DOHH2 (cell line): ENCODE measurements around the gene HEBP2.

Experiments used
- H3F3A ChIP-seq: fragments of 200-600 bp; sonication (generic), shearing (Covaris generic); 2 replicates; pipeline ENCODE4 v1.6.0; 2016; ENCODE audit warnings: antibody characterized with exemption, mild to moderate bottlenecking; ENCODE audit not compliant: control insufficient read depth, insufficient read depth
- H3K27ac ChIP-seq: fragments of 200-600 bp; sonication (generic); 2 replicates; pipeline ENCODE4 v1.5.1; 2014; ENCODE audit warnings: low read depth, mild to moderate bottlenecking, low read length, moderate library complexity
- H3K27me3 ChIP-seq: fragments of 200-600 bp; sonication (generic); 2 replicates; pipeline ENCODE4 v1.6.1; 2014; ENCODE audit warnings: mild to moderate bottlenecking, low read length, mixed read lengths; ENCODE audit not compliant: control insufficient read depth
- H3K36me3 ChIP-seq: fragments of 200-600 bp; sonication (generic); 2 replicates; pipeline ENCODE4 v1.6.1; 2014; ENCODE audit warnings: mild to moderate bottlenecking, low read length, moderate library complexity, mixed read lengths; ENCODE audit not compliant: control insufficient read depth
- H3K4me1 ChIP-seq: fragments of 200-600 bp; sonication (generic); 2 replicates; pipeline ENCODE4 v1.6.1; 2014; ENCODE audit warnings: mild to moderate bottlenecking, low read length, mixed read lengths; ENCODE audit not compliant: control insufficient read depth
- H3K4me2 ChIP-seq: fragments of 200-600 bp; sonication (generic); 2 replicates; pipeline ENCODE4 v1.6.0; 2014; ENCODE audit warnings: mild to moderate bottlenecking, low read length, moderate library complexity
- H3K4me3 ChIP-seq: fragments of 200-600 bp; sonication (generic); 2 replicates; pipeline ENCODE4 v1.5.1; 2014; ENCODE audit warnings: mild to moderate bottlenecking, low read length, mixed read lengths
- H3K79me2 ChIP-seq: fragments of 200-600 bp; sonication (generic); 2 replicates; pipeline ENCODE4 v1.6.1; 2014; ENCODE audit warnings: mild to moderate bottlenecking, low read length, mixed read lengths; ENCODE audit not compliant: control insufficient read depth
- H3K9me2 ChIP-seq: fragments of 200-600 bp; sonication (generic); replicated peaks from 2 replicates; pipeline ENCODE4 v1.6.1; 2014; ENCODE audit warnings: mild to moderate bottlenecking, low read length, mixed read lengths; ENCODE audit not compliant: control insufficient read depth
- H3K9me3 ChIP-seq: fragments of 200-600 bp; sonication (generic); 2 replicates; pipeline ENCODE4 v1.6.1; 2014; ENCODE audit warnings: antibody characterized with exemption, low read length, mixed read lengths; ENCODE audit not compliant: control insufficient read depth, insufficient read depth
- H4K20me1 ChIP-seq: fragments of 200-600 bp; sonication (generic); 2 replicates; pipeline ENCODE4 v1.6.0; 2014; ENCODE audit warnings: low read depth, mild to moderate bottlenecking, antibody characterized with exemption, low read length, moderate library complexity; ENCODE audit not compliant: control insufficient read depth, insufficient read depth
- EZH2phosphoT487 ChIP-seq: fragments of 200-600 bp; sonication (generic); IDR thresholded peaks from 2 replicates; pipeline ENCODE4 v1.6.1; 2017; ENCODE audit warnings: borderline replicate concordance, mild to moderate bottlenecking, antibody characterized with exemption, low read length, moderate library complexity, mixed read lengths
- TF ChIP-seq, protein P1 (sequence below): fragments of 200-600 bp; sonication (generic); IDR thresholded peaks from one replicate; pipeline ENCODE4 v1.5.1; 2014; ENCODE audit warnings: antibody characterized with exemption, mild to moderate bottlenecking, low read depth, low read length; ENCODE audit not compliant: poor library complexity, severe bottlenecking

The HEBP2 gene

DNA sequence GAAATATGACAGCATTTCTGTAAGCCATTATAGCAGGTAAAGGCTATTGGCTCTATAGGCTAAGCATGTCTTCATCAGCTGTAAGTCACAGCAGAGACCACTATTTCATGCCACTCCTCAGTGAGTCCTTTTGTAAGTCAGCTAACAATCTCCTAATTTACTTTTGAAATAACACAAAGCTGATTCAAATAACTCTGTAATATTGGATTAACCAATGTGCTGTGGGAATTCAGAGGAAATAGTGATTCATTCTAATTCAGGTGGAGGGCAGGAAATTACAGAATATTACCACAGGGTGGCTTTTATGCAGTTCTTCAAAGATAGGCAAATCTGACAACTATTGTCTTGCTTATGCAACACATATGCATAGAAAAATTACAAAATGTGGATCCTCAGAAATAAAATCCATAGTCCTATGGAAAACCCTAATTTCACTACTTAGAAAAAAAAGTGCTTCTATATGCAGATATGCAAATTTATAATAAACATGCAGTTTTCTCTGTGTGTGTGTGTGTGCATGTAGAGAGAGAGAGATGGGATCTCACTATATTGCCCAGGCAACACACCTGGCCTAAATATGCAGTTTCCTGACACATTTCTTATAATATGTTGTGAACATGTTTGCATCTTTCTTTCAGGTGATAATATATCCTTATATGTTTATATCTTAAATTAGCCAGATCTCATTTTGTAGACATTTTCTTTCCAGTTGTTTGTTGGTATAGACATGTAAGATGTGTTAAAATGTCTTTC lies 31.1 kb upstream of the HEBP2 start:
- Histone ChIP-seq H3K4me3 (no peak overlapping the region), H3K4me2 (no peak overlapping the region)

DNA sequence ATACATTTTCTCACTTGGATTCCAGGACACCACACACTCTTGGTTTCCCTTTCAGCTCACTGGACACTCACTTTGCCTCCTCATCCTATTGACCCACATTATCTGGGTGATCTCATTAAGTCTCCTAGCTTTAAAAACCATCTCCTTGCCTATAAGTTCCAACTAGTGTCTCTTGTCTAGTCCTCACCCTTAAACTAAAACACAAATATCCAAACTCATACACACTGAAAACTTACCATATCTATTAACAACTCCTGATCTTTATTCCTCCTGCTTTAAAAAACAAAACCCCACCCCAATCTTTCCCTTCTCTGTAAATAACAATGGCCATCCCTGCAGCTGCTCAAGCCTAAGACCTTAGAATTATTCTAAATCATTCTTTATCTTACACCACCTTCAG lies 29.8 kb upstream of the HEBP2 start:
- Histone ChIP-seq H3K4me1 (no peaks in the 10 kb centered on the region), H3K9me2 (no peaks in the 10 kb centered on the region), H3K4me3 (no peak overlapping the region), H3K79me2 (no peaks in the 10 kb centered on the region), H3K27me3 (peaks cover 3% of the 10 kb centered on the region; the same call in 1 of the 2 replicates), H3F3A (no peaks in the 10 kb centered on the region), H3K4me2 (no peak overlapping the region), H3K9me3 (no peaks in the 10 kb centered on the region), H4K20me1 (no peaks in the 10 kb centered on the region), H3K27ac (no peak overlapping the region), H3K36me3 (no peaks in the 10 kb centered on the region)
- TF ChIP-seq, protein P1, sequence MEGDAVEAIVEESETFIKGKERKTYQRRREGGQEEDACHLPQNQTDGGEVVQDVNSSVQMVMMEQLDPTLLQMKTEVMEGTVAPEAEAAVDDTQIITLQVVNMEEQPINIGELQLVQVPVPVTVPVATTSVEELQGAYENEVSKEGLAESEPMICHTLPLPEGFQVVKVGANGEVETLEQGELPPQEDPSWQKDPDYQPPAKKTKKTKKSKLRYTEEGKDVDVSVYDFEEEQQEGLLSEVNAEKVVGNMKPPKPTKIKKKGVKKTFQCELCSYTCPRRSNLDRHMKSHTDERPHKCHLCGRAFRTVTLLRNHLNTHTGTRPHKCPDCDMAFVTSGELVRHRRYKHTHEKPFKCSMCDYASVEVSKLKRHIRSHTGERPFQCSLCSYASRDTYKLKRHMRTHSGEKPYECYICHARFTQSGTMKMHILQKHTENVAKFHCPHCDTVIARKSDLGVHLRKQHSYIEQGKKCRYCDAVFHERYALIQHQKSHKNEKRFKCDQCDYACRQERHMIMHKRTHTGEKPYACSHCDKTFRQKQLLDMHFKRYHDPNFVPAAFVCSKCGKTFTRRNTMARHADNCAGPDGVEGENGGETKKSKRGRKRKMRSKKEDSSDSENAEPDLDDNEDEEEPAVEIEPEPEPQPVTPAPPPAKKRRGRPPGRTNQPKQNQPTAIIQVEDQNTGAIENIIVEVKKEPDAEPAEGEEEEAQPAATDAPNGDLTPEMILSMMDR = no peak
- TF ChIP-seq EZH2phosphoT487 = no peak

More for the DNA sequence above, 31.1 kb upstream of the HEBP2 start:
- no peaks in the 10 kb centered on the region for H3K9me2 ChIP-seq
- H3K79me2 ChIP-seq = no peaks in the 10 kb centered on the region
- H3F3A ChIP-seq = no peaks in the 10 kb centered on the region
- no peaks in the 10 kb centered on the region for H3K9me3 ChIP-seq
- H3K4me1 ChIP-seq = no peaks in the 10 kb centered on the region
- TF ChIP-seq, protein P1 = no peak
- TF ChIP-seq EZH2phosphoT487 = no peak
- H4K20me1 ChIP-seq = no peaks in the 10 kb centered on the region
- peaks cover 3% of the 10 kb centered on the region; the same call in 1 of the 2 replicates for H3K27me3 ChIP-seq
- no peak overlapping the region for H3K27ac ChIP-seq
- no peaks in the 10 kb centered on the region for H3K36me3 ChIP-seq

DNA sequence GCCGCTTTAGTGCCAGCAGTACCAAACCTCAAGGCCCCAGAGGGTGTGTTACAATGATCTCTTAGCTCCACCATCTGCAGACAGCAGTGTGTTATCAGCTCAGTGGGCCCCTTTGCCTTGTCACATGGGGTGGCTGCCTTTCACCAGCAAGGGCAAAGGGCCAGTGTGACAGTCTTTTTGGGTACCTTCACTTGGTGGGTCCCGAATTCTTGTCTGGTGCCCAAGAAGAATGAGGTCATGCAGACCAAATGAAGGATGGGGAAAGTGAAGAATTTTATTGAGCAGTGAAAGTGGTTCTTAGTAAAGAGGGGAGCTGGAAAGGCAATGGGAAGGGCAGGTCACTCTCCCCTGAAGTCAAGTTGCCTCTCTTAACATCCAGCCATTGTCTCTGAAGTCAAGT lies 29.2 kb upstream of the HEBP2 start:
- Histone ChIP-seq H3K4me2 (no peak overlapping the region), H3K9me3 (no peaks in the 10 kb centered on the region), H3K4me3 (no peak overlapping the region), H3K9me2 (no peaks in the 10 kb centered on the region), H3F3A (no peaks in the 10 kb centered on the region), H3K4me1 (no peaks in the 10 kb centered on the region), H4K20me1 (no peaks in the 10 kb centered on the region), H3K27ac (no peak overlapping the region), H3K36me3 (no peaks in the 10 kb centered on the region), H3K79me2 (no peaks in the 10 kb centered on the region), H3K27me3 (peaks cover 3% of the 10 kb centered on the region; the same call in 1 of the 2 replicates)
- no peak for TF ChIP-seq EZH2phosphoT487
- TF ChIP-seq, protein P1 = no peak
